ENCODE measurements around the gene NHP2. TPM values are rescaled to one million over a fixed set of nuclear protein-coding genes. Genes with fewer than 3 reads are reported as not detected.

NHP2 gene
- total and polyA plus RNA-seq, 2 experiments from 2014 or later = 148 to 178 TPM

- Histone ChIP-seq H3K4me2 (no peak overlapping the region), H3K4me1 (ENCODE audit: insufficient read depth) (no peaks in the 10 kb centered on the region), H3K4me3 (no peak overlapping the region), H3K9me3 (ENCODE audit: low read depth) (no peaks in the 10 kb centered on the region), H4K20me1 (ENCODE audit: insufficient read depth, poor library complexity, severe bottlenecking) (no peaks in the 10 kb centered on the region), H2AFZ (no peak overlapping the region), H3K27ac (no peak overlapping the region), H3K36me3 (replicated peaks; ENCODE audit: insufficient read depth, low read depth) (no peaks in the 10 kb centered on the region), H3K27me3 (no peaks in the 10 kb centered on the region), H3K79me2 (no peaks in the 10 kb centered on the region), H3K9me2 (replicated peaks; ENCODE audit: insufficient read depth) (no peaks in the 10 kb centered on the region)
- no peak for DNase-seq (ENCODE audit: low spot score)
- WGBS (ENCODE audit: low lambda C conversion rate, missing lambda C conversion rate) = 63% methylated on average over 4 of the region's 4 CpGs
- TF ChIP-seq EZH2 (IDR thresholded peaks at IDR 0.05; ENCODE audit: borderline replicate concordance) (no peak), EZH2phosphoT487 (IDR thresholded peaks at IDR 0.05; ENCODE audit: low read depth, severe bottlenecking, unreplicated experiment) (no peak), CTCF (IDR thresholded peaks at IDR 0.05; ENCODE audit: poor library complexity) (no peak)
Observed at GRCh38 chr5:178106086-178106485, 47.6 kb downstream of the NHP2 start.

- H3K4me1 ChIP-seq (ENCODE audit: insufficient read depth) = no peaks in the 10 kb centered on the region
- no peak overlapping the region for H2AFZ ChIP-seq
- no peak for TF ChIP-seq CTCF (IDR thresholded peaks at IDR 0.05; ENCODE audit: poor library complexity)
- TF ChIP-seq EZH2phosphoT487 (IDR thresholded peaks at IDR 0.05; ENCODE audit: low read depth, severe bottlenecking, unreplicated experiment) = no peak
- no peak for TF ChIP-seq EZH2 (IDR thresholded peaks at IDR 0.05; ENCODE audit: borderline replicate concordance)
- no peak overlapping the region for H3K4me2 ChIP-seq
- H3K27ac ChIP-seq = no peak overlapping the region
- no peaks in the 10 kb centered on the region for H3K79me2 ChIP-seq
- no peaks in the 10 kb centered on the region for H4K20me1 ChIP-seq (ENCODE audit: insufficient read depth, poor library complexity, severe bottlenecking)
- 70% methylated on average over 4 of the region's 5 CpGs for WGBS (ENCODE audit: low lambda C conversion rate, missing lambda C conversion rate)
- no peaks in the 10 kb centered on the region for H3K9me3 ChIP-seq (ENCODE audit: low read depth)
- H3K9me2 ChIP-seq (replicated peaks; ENCODE audit: insufficient read depth) = no peaks in the 10 kb centered on the region
- H3K36me3 ChIP-seq (replicated peaks; ENCODE audit: insufficient read depth, low read depth) = no peaks in the 10 kb centered on the region
- no peaks in the 10 kb centered on the region for H3K27me3 ChIP-seq
- no peak overlapping the region for H3K4me3 ChIP-seq
- DNase-seq (ENCODE audit: low spot score) = no peak
Observed at GRCh38 chr5:178104492-178104891, 49.2 kb downstream of the NHP2 start.

GRCh38 chr5:178103612-178104011 is 50.1 kb downstream of the NHP2 start:
- Histone ChIP-seq H3K27me3 (no peaks in the 10 kb centered on the region), H3K27ac (no peak overlapping the region), H3K4me1 (ENCODE audit: insufficient read depth) (no peaks in the 10 kb centered on the region), H4K20me1 (ENCODE audit: insufficient read depth, poor library complexity, severe bottlenecking) (no peaks in the 10 kb centered on the region), H2AFZ (no peak overlapping the region), H3K36me3 (replicated peaks; ENCODE audit: insufficient read depth, low read depth) (no peaks in the 10 kb centered on the region), H3K9me3 (ENCODE audit: low read depth) (no peaks in the 10 kb centered on the region), H3K4me3 (no peak overlapping the region), H3K9me2 (replicated peaks; ENCODE audit: insufficient read depth) (no peaks in the 10 kb centered on the region), H3K4me2 (no peak overlapping the region), H3K79me2 (no peaks in the 10 kb centered on the region)
- DNase-seq (ENCODE audit: low spot score) = no peak
- 86% methylated on average over 12 of the region's 12 CpGs for WGBS (ENCODE audit: low lambda C conversion rate, missing lambda C conversion rate)
- TF ChIP-seq EZH2phosphoT487 (IDR thresholded peaks at IDR 0.05; ENCODE audit: low read depth, severe bottlenecking, unreplicated experiment) (no peak), EZH2 (IDR thresholded peaks at IDR 0.05; ENCODE audit: borderline replicate concordance) (no peak), CTCF (IDR thresholded peaks at IDR 0.05; ENCODE audit: poor library complexity) (no peak)

Other genes with a start within 250 kb of the NHP2 start
- not detected in 2 replicates for gene PROP1, start 157.6 kb downstream of the NHP2 start, total RNA-seq
- 0.10 TPM in 1 of 2 replicates, not detected in the other for gene PROP1, start 157.6 kb downstream of the NHP2 start, polyA plus RNA-seq
- gene N4BP3, start 40.4 kb downstream of the NHP2 start, total RNA-seq = 1.4 and 2.3 TPM in 2 replicates
- 1.3 and 1.6 TPM in 2 replicates for gene N4BP3, start 40.4 kb downstream of the NHP2 start, polyA plus RNA-seq
- gene RMND5B, start 22.9 kb downstream of the NHP2 start, total RNA-seq = 24.6 and 27.2 TPM in 2 replicates
- 33.2 and 42.2 TPM in 2 replicates for gene RMND5B, start 22.9 kb downstream of the NHP2 start, polyA plus RNA-seq
- gene GMCL2, start 33.5 kb upstream of the NHP2 start, total RNA-seq = not detected in 2 replicates
- gene GMCL2, start 33.5 kb upstream of the NHP2 start, polyA plus RNA-seq = not detected in 2 replicates
- gene HNRNPAB, start 50.6 kb upstream of the NHP2 start, total RNA-seq = 83.2 and 85.2 TPM in 2 replicates
- gene HNRNPAB, start 50.6 kb upstream of the NHP2 start, polyA plus RNA-seq = 169 and 175 TPM in 2 replicates
- 35.4 and 40.3 TPM in 2 replicates for gene PHYKPL, start 78.9 kb upstream of the NHP2 start, total RNA-seq
- 60.0 and 82.2 TPM in 2 replicates for gene PHYKPL, start 78.9 kb upstream of the NHP2 start, polyA plus RNA-seq